K562 (cell line): ENCODE data around the gene SCAPER. TPM values are rescaled to one million over a fixed set of nuclear protein-coding genes. Genes with fewer than 3 reads are reported as not detected.

Source experiments
- BRD4 ChIP-seq: fragments of 200-600 bp; sonication (generic); IDR thresholded peaks from 2 replicates; pipeline ENCODE4 v1.6.1; 2017; ENCODE audit warnings: inconsistent platforms
- CBFA2T3 ChIP-seq: fragments of 450-650 bp; IDR thresholded peaks from 2 replicates; pipeline ENCODE4 v1.6.1; 2017
- CBX1 ChIP-seq: sonication (generic); IDR thresholded peaks from 2 replicates; pipeline ENCODE4 v1.6.1; 2016; ENCODE audit warnings: antibody characterized with exemption, low read depth, mild to moderate bottlenecking
- CXXC5 ChIP-seq: fragments of 250-450 bp; sonication (Bioruptor Pico); IDR thresholded peaks from 2 replicates; pipeline ENCODE4 v1.8.0; 2022; ENCODE audit warnings: inconsistent platforms, mild to moderate bottlenecking, moderate library complexity
- FOXK2 ChIP-seq, 2 experiments: fragments of 450-650 bp; IDR thresholded peaks in 1 of 2; conservative IDR thresholded peaks in 1 of 2; 2 replicates each; pipeline ENCODE4 v1.6.1; 2016; ENCODE audit warnings: low read depth in 2 of 2, mild to moderate bottlenecking in 1 of 2
- GATA2 ChIP-seq: sonication (generic); formaldehyde crosslinking; IDR thresholded peaks from 2 replicates; pipeline ENCODE4 v1.4.0; 2020; ENCODE audit warnings: mild to moderate bottlenecking, missing genetic modification reagents
- LARP7 ChIP-seq: fragments of 450-650 bp; IDR thresholded peaks from 2 replicates; pipeline ENCODE4 v1.6.1; 2016
- SAFB ChIP-seq: fragments of 200-400 bp; formaldehyde crosslinking; IDR thresholded peaks from 2 replicates; pipeline ENCODE4 v1.6.1; 2017; ENCODE audit warnings: low read depth, low read length, borderline replicate concordance
- SETDB1 ChIP-seq: IDR thresholded peaks from one replicate; pipeline ENCODE4 v1.6.1; 2012; ENCODE audit warnings: low read length, control low read depth, inconsistent platforms
- TAF15 ChIP-seq: fragments of 200-400 bp; formaldehyde crosslinking; IDR thresholded peaks from 2 replicates; pipeline ENCODE4 v1.6.1; 2017; ENCODE audit warnings: mild to moderate bottlenecking, low read depth, low read length, moderate library complexity
- THRAP3 ChIP-seq: fragments of 450-650 bp; IDR thresholded peaks from 2 replicates; pipeline ENCODE4 v1.6.1; 2016; ENCODE audit warnings: mild to moderate bottlenecking, inconsistent platforms, borderline replicate concordance
- ZNF175 ChIP-seq: fragments of 200-800 bp; sonication (Bioruptor generic); IDR thresholded peaks from 2 replicates; pipeline ENCODE4 v1.6.1; 2016; ENCODE audit warnings: low read depth, mild to moderate bottlenecking, missing genetic modification characterization, missing compliant biosample characterization
- ZNF253 ChIP-seq: fragments of 250-450 bp; sonication (Bioruptor Pico); conservative IDR thresholded peaks from 2 replicates; pipeline ENCODE4 v1.6.1; 2021; ENCODE audit warnings: mild to moderate bottlenecking
- polyA plus RNA-seq, 8 experiments: library from polyadenylated mRNA; depleted of rRNA in 4 of 8; stranded (reverse) in 5 of 8; unstranded in 3 of 8; fragments of >200 nt; fragmentation: Nextera tagmentation in 2 of 8; fragmentation: Illumina TruSeq in 1 of 8; extraction: Ambion mirVana in 2 of 8; extraction: Trizol in 1 of 8; gene quantifications; 2 replicates each; pipeline versions ENCODE4 v1.2.1 to v1.2.3, GENCODE V29; 2011 to 2014; ENCODE audit warnings: inconsistent platforms in 1 of 8, missing spikeins in 1 of 8
- total RNA-seq, 7 experiments: library from RNA; depleted of rRNA in 6 of 7; stranded (reverse); fragments of >200 nt in 6 of 7; fragmentation: Illumina TruSeq in 2 of 7; extraction: Trizol in 2 of 7; gene quantifications; 2 replicates each; pipeline versions ENCODE4 v1.2.1 to v1.2.3, GENCODE V29; 2011 to 2021; ENCODE audit warnings: low replicate concordance in 1 of 7
- TF ChIP-seq, protein P1 (sequence below), 2 experiments: IDR thresholded peaks; 2 replicates each; pipeline ENCODE4 v1.6.1; 2011; ENCODE audit warnings: borderline replicate concordance in 1 of 2, control low read depth in 1 of 2, low read depth in 1 of 2, low read length in 1 of 2, mild to moderate bottlenecking in 1 of 2, mixed read lengths in 1 of 2, moderate library complexity in 1 of 2; ENCODE audit not compliant: insufficient read depth in 1 of 2, insufficient read length in 1 of 2, poor library complexity in 1 of 2, severe bottlenecking in 1 of 2; ENCODE audit errors: extremely low read depth in 1 of 2
- TF ChIP-seq, protein P2 (sequence below): sonication (generic); formaldehyde crosslinking; IDR thresholded peaks from 2 replicates; pipeline ENCODE4 v1.8.1; 2023; ENCODE audit warnings: mild to moderate bottlenecking, missing genetic modification reagents, moderate library complexity
- TF ChIP-seq, protein P3 (sequence below), 2 experiments: fragments of 150-350 bp in 1 of 2; IDR thresholded peaks; 2 replicates each; pipeline ENCODE4 v1.6.1; 2012 to 2016; ENCODE audit warnings: low read depth in 2 of 2, low read length in 2 of 2, mild to moderate bottlenecking in 1 of 2, moderate library complexity in 1 of 2
- TF ChIP-seq, protein P4 (sequence below): sonication (generic); formaldehyde crosslinking; IDR thresholded peaks from 2 replicates; pipeline ENCODE4 v1.8.1; 2023; ENCODE audit warnings: mild to moderate bottlenecking, missing genetic modification reagents
- TF ChIP-seq, protein P5 (sequence below): sonication (generic); formaldehyde crosslinking; IDR thresholded peaks from 2 replicates; pipeline ENCODE4 v1.8.0; 2022; ENCODE audit warnings: missing genetic modification reagents, mild to moderate bottlenecking, borderline replicate concordance

The SCAPER gene
- total and polyA plus RNA-seq, 9 of the 15 experiments (the other 6 are each of a cell fraction or from before 2014, with no cell fraction given) = 1.3 to 5.7 (median 3.2) TPM

DNA sequence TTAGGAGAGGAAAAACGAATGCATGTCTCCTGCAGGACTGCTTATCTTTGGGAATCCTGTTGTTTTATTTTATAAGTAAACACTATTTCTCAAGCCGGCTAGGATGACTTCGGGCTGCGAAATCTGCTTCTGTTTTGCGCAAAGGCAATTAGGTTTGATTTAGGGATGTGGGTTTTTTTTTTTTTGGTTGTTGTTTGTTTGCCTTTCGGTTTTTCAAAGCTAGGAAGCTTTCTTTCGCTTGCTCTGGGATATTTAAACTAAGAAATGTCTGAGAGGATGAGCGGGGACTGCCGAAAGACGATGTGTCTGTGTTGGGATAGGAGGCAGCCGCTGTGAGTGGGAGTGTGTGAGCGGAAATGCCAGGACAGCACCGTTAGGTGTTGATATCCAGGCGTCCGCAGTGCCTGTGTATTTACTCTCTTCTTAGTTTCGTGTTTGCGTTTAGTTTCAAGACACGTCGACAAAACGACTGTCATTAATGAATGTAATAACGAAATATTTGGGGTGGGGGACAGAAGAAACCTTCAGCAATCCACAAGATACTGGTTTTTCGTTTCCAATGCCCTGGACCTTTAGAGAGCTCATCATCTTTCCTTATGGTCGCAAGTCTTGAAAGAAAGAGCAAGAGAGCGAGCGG lies 568.0 kb downstream of the SCAPER start (continued):
- TF ChIP-seq, protein P1, sequence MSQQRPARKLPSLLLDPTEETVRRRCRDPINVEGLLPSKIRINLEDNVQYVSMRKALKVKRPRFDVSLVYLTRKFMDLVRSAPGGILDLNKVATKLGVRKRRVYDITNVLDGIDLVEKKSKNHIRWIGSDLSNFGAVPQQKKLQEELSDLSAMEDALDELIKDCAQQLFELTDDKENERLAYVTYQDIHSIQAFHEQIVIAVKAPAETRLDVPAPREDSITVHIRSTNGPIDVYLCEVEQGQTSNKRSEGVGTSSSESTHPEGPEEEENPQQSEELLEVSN (IDR thresholded peaks at IDR 0.05; ENCODE audit: borderline replicate concordance in 1 of 2, extremely low read depth in 1 of 2, insufficient read depth in 1 of 2, insufficient read length in 1 of 2, low read depth in 1 of 2, low read length in 1 of 2, poor library complexity in 1 of 2, severe bottlenecking in 1 of 2) = peak in 1 of 2 experiments; percentile 41
- no peak for TF ChIP-seq SAFB
- TF ChIP-seq CBFA2T3 = peak; percentile 37; the same call in 1 of the 2 replicates
- TF ChIP-seq CBX1 = no peak
- no peak for TF ChIP-seq BRD4
- TF ChIP-seq FOXK2 (conservative IDR thresholded peaks at IDR 0.05 in 1 of 2, IDR thresholded peaks at IDR 0.05 in 1 of 2; ENCODE audit: low read depth in 2 of 2) = peak; percentile 77 to 79
- 0 out of 2 replicates have a peak, but pooled peaks have one; percentile 21 for TF ChIP-seq THRAP3
- TF ChIP-seq, protein P2, sequence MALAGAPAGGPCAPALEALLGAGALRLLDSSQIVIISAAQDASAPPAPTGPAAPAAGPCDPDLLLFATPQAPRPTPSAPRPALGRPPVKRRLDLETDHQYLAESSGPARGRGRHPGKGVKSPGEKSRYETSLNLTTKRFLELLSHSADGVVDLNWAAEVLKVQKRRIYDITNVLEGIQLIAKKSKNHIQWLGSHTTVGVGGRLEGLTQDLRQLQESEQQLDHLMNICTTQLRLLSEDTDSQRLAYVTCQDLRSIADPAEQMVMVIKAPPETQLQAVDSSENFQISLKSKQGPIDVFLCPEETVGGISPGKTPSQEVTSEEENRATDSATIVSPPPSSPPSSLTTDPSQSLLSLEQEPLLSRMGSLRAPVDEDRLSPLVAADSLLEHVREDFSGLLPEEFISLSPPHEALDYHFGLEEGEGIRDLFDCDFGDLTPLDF = no peak
- 0 out of 2 replicates have a peak, but pooled peaks have one; percentile 57 for TF ChIP-seq LARP7
- TF ChIP-seq, protein P3, sequence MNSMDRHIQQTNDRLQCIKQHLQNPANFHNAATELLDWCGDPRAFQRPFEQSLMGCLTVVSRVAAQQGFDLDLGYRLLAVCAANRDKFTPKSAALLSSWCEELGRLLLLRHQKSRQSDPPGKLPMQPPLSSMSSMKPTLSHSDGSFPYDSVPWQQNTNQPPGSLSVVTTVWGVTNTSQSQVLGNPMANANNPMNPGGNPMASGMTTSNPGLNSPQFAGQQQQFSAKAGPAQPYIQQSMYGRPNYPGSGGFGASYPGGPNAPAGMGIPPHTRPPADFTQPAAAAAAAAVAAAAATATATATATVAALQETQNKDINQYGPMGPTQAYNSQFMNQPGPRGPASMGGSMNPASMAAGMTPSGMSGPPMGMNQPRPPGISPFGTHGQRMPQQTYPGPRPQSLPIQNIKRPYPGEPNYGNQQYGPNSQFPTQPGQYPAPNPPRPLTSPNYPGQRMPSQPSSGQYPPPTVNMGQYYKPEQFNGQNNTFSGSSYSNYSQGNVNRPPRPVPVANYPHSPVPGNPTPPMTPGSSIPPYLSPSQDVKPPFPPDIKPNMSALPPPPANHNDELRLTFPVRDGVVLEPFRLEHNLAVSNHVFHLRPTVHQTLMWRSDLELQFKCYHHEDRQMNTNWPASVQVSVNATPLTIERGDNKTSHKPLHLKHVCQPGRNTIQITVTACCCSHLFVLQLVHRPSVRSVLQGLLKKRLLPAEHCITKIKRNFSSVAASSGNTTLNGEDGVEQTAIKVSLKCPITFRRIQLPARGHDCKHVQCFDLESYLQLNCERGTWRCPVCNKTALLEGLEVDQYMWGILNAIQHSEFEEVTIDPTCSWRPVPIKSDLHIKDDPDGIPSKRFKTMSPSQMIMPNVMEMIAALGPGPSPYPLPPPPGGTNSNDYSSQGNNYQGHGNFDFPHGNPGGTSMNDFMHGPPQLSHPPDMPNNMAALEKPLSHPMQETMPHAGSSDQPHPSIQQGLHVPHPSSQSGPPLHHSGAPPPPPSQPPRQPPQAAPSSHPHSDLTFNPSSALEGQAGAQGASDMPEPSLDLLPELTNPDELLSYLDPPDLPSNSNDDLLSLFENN (IDR thresholded peaks at IDR 0.05; ENCODE audit: low read depth in 2 of 2, low read length in 2 of 2) = no peak
- TF ChIP-seq CXXC5 (CRISPR knock-in tag) = no peak
- TF ChIP-seq, protein P4, sequence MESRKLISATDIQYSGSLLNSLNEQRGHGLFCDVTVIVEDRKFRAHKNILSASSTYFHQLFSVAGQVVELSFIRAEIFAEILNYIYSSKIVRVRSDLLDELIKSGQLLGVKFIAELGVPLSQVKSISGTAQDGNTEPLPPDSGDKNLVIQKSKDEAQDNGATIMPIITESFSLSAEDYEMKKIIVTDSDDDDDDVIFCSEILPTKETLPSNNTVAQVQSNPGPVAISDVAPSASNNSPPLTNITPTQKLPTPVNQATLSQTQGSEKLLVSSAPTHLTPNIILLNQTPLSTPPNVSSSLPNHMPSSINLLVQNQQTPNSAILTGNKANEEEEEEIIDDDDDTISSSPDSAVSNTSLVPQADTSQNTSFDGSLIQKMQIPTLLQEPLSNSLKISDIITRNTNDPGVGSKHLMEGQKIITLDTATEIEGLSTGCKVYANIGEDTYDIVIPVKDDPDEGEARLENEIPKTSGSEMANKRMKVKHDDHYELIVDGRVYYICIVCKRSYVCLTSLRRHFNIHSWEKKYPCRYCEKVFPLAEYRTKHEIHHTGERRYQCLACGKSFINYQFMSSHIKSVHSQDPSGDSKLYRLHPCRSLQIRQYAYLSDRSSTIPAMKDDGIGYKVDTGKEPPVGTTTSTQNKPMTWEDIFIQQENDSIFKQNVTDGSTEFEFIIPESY (CRISPR knock-in tag) = no peak
- TF ChIP-seq ZNF253 = no peak
- no peak for TF ChIP-seq SETDB1
- TF ChIP-seq GATA2 (CRISPR knock-in tag) = no peak
- TF ChIP-seq TAF15 = no peak
- TF ChIP-seq, protein P5, sequence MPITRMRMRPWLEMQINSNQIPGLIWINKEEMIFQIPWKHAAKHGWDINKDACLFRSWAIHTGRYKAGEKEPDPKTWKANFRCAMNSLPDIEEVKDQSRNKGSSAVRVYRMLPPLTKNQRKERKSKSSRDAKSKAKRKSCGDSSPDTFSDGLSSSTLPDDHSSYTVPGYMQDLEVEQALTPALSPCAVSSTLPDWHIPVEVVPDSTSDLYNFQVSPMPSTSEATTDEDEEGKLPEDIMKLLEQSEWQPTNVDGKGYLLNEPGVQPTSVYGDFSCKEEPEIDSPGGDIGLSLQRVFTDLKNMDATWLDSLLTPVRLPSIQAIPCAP (CRISPR knock-in tag) = no peak
- no peak; the same call in 1 of the 2 replicates for TF ChIP-seq ZNF175 (CRISPR knock-in tag)
